ENCODE data around the gene DRC3.

DNA sequence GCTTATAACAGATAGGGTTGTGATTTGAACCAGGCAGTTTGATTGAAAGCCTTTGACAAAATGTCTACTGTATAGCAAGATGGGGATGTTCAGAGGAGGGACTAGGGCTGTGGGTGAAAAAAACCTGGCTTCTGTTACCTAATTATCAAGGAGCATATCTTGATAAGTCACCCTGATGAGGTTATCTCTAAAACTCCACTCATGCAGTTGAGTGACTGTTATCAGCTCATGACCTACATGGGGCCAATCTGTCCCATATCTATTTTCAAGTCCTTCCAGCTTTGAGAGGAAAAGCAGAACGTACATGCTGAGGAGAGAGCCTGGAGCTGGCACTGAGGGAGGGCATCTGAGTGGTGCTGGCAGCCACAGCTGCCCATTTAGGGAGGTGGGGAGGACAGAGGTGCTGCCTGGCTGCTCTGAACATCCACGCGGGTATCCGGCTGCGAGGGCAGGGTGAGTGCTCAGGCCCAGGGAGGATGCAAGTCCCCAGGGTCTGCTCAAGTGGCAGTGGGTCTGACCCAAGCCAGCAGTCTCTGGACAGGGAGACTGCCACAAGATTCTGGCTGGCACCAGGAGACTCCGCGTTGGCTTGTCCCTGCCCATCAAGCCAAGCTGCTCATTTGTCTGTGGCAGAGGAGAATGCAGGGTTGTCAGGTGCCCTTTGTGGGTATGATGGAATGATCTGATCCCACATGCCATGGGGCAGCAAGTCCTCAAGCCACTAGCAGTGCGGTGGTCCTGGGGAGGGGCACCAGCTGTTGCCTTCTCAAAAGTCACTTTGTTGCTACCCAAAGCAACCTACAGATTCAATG lies 37.2 kb downstream of the DRC3 start:
- TF ChIP-seq BHLHE40 (IDR thresholded peaks at IDR 0.05; ENCODE audit: borderline replicate concordance) (no peak), TARDBP (IDR thresholded peaks at IDR 0.05) (no peak), LEF1 (IDR thresholded peaks at IDR 0.05; ENCODE audit: borderline replicate concordance) (no peak), SP1 (IDR thresholded peaks at IDR 0.05) (no peak), HDGF (IDR thresholded peaks at IDR 0.05; ENCODE audit: borderline replicate concordance) (no peak), CTBP1 (IDR thresholded peaks at IDR 0.05; ENCODE audit: borderline replicate concordance) (no peak), ELF4 (IDR thresholded peaks at IDR 0.05) (no peak)

All from HEK293T (cell line).